ENCODE measurements around the gene DYNC2I2.

DNA sequence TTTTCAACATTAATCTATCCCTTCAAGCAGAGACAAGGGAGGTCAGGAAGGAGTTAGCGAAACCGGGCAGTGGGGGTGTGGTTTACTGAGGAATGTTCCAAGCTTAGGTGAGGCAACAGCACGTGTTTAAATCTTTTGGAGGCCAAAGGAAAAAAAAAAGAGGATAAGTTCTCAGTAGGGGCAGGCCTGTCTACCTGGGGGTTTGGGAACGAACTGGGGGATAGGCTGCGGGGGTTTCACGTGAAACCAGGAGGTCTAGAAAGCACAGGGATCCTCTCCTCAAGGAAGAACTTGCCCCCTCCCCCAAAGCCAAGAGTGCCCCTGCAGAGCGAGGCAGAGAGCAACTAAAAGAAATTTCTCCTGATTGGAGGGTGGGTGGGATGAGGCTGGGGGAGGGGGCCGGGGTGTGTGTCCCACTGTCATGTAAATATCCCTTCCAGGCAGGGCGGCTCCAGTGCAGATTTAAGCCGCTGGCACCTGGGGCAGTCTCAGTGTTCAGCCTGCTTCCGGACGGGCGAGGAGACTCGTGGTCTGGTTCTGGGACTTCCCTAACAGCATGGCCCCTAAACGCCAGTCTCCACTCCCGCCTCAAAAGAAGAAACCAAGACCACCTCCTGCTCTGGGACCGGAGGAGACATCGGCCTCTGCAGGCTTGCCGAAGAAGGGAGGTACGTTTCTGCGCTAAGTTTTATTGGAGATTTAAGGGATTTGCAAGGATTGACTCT lies 26.9 kb upstream of the DYNC2I2 start:
- TF ChIP-seq, protein P1, sequence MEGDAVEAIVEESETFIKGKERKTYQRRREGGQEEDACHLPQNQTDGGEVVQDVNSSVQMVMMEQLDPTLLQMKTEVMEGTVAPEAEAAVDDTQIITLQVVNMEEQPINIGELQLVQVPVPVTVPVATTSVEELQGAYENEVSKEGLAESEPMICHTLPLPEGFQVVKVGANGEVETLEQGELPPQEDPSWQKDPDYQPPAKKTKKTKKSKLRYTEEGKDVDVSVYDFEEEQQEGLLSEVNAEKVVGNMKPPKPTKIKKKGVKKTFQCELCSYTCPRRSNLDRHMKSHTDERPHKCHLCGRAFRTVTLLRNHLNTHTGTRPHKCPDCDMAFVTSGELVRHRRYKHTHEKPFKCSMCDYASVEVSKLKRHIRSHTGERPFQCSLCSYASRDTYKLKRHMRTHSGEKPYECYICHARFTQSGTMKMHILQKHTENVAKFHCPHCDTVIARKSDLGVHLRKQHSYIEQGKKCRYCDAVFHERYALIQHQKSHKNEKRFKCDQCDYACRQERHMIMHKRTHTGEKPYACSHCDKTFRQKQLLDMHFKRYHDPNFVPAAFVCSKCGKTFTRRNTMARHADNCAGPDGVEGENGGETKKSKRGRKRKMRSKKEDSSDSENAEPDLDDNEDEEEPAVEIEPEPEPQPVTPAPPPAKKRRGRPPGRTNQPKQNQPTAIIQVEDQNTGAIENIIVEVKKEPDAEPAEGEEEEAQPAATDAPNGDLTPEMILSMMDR (IDR thresholded peaks at IDR 0.05; ENCODE audit: low read depth, low read length): no peak
- TF ChIP-seq MYC (IDR thresholded peaks at IDR 0.05; ENCODE audit: low read depth, low read length): peak; percentile 79
